Caco-2 (cell line): ENCODE data around the gene RGS6. TPM values are rescaled to one million over a fixed set of nuclear protein-coding genes. Genes with fewer than 3 reads are reported as not detected.

Experiments used
- BruUV-seq: library from RNA; stranded (reverse); fragments of 400-500 nt; replicated peaks from 2 replicates; lab custom pipeline; 2021; lab: Mats Ljungman, UMichigan
- CTCF ChIA-PET: fragments of 300-600 bp; sonication (Branson Sonifier 250); formaldehyde crosslinking; loops from one replicate; lab custom pipeline; 2022; ENCODE audit warnings: antibody characterized with exemption; lab: Charles Lee
- POLR2A ChIA-PET: fragments of 300-600 bp; sonication (Branson Sonifier 250); formaldehyde crosslinking; loops from one replicate; lab custom pipeline; 2022; ENCODE audit warnings: antibody characterized with exemption; lab: Charles Lee
- DNase-seq, 2 experiments: peaks; one replicate each; pipeline versions ENCODE4 v3.0.0 to v3.0.0-alpha.2; 2020 to 2022
- H3K27me3 ChIP-seq: replicated peaks from 2 replicates; pipeline ENCODE4 v1.6.0; 2011; ENCODE audit warnings: low read length; ENCODE audit not compliant: control insufficient read depth, insufficient read depth
- H3K36me3 ChIP-seq: 2 replicates; pipeline ENCODE4 v1.5.1; 2011; ENCODE audit warnings: low read length; ENCODE audit not compliant: control insufficient read depth, insufficient read depth
- H3K4me1 ChIP-seq: fragments of 250-450 bp; sonication (Bioruptor Pico); 2 replicates; pipeline ENCODE4 v1.5.1; 2020; ENCODE audit warnings: mild to moderate bottlenecking
- H3K4me3 ChIP-seq: 2 replicates; pipeline ENCODE4 v1.5.1; 2011; ENCODE audit warnings: low read depth, mild to moderate bottlenecking, control low read depth, low read length
- H3K9me3 ChIP-seq: fragments of 250-450 bp; sonication (Bioruptor Pico); 2 replicates; pipeline ENCODE4 v1.5.1; 2020; ENCODE audit warnings: mild to moderate bottlenecking, moderate library complexity
- H3K27ac Mint-ChIP-seq: one replicate; pipeline ENCODE4 v1.8.0; 2022; ENCODE audit warnings: mixed read lengths; ENCODE audit not compliant: unreplicated experiment
- H3K27me3 Mint-ChIP-seq: one replicate; pipeline ENCODE4 v1.8.0; 2022; ENCODE audit warnings: mixed read lengths; ENCODE audit not compliant: insufficient read depth, unreplicated experiment
- H3K36me3 Mint-ChIP-seq: one replicate; pipeline ENCODE4 v1.8.0; 2022; ENCODE audit warnings: mild to moderate bottlenecking, mixed read lengths; ENCODE audit not compliant: insufficient read depth, unreplicated experiment
- H3K4me1 Mint-ChIP-seq: one replicate; pipeline ENCODE4 v1.8.0; 2022; ENCODE audit warnings: low read depth, mixed read lengths; ENCODE audit not compliant: unreplicated experiment
- H3K4me3 Mint-ChIP-seq: one replicate; pipeline ENCODE4 v1.8.0; 2022; ENCODE audit warnings: mild to moderate bottlenecking, moderate library complexity, mixed read lengths; ENCODE audit not compliant: unreplicated experiment
- H3K9me3 Mint-ChIP-seq: one replicate; pipeline ENCODE4 v1.8.0; 2022; ENCODE audit warnings: mixed read lengths; ENCODE audit not compliant: unreplicated experiment
- intact Hi-C: fragments of 100-400 bp; cut with micrococcal nuclease; formaldehyde crosslinking; loops from one replicate; pipeline ENCODE4 v1.10.0; 2022; ENCODE audit not compliant: unreplicated experiment
- total RNA-seq: library from RNA; stranded (reverse); gene quantifications from 2 replicates; pipeline ENCODE4 v1.2.3, GENCODE V29; 2022
- TF ChIP-seq, protein P1 (sequence below), 2 experiments: fragments of 200-600 bp in 1 of 2; IDR thresholded peaks; 1 replicate in 1 of 2; 2 replicates in 1 of 2; pipeline versions ENCODE4 v1.5.1 to v1.8.0; 2011 to 2022; ENCODE audit warnings: antibody characterized with exemption in 1 of 2, control low read depth in 1 of 2, inconsistent platforms in 1 of 2, low read depth in 1 of 2, low read length in 1 of 2, mild to moderate bottlenecking in 1 of 2, moderate library complexity in 1 of 2; ENCODE audit not compliant: insufficient read depth in 1 of 2, severe bottlenecking in 1 of 2, unreplicated experiment in 1 of 2

The RGS6 gene
- total RNA-seq, 1 experiment from 2014 or later = not detected

DNA sequence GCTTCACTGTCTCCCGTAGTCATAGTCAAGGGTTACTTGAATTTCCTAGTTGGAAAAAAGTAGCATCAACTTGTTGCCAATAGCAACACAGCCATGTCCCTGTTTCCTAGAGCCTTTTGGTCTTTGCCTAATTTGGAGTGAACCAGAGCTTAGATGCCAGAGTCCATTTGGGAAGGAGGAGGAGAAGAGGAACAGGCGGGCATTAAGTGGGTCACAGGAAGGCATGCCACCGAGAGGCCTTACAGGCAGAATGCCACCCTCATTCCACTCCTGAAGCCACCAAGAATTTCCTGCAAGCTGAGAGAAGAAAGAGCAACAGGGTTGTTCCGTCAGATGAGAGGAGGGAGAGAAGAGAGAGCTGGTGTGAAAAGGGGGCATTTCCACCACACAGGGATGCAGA is 622.2 kb downstream of the RGS6 start:
- CTCF ChIA-PET = no interaction called here
- intact Hi-C loops = no loop called here

DNA sequence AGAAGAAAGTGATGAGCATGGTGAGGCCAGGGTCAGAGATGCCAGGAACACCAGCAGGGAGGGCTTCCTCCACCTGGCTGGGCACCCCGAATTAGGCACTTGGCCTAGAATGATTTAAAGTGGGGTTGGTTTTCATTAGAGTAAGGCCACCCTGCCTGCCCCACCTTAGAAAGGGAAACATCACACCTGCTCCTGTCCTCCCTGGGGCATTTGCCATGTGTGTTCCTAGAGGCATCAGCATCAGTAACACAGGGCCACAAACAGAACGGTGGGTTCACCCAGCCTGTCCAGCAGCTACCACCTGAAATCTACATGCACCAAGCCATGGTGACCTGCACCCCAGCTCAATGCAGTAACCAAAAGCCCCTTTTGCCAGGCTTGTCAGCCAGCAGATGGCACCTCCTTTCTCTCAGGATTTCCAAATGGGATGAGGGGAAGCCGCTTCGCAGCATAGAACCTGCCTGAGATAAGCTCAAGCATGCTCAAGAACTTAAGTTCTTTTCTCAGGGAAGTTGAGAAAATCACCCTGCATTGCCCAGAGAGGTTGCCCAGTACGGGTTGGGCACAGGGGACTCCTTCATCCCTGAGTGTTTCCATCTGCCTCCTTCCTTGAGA is 622.9 kb downstream of the RGS6 start:
- peaks cover 31% of the 10 kb centered on the region for H3K27me3 Mint-ChIP-seq
- no peaks in the 10 kb centered on the region for H3K36me3 Mint-ChIP-seq
- H3K9me3 Mint-ChIP-seq = no peaks in the 10 kb centered on the region
- DNase-seq = no peak
- TF ChIP-seq, protein P1, sequence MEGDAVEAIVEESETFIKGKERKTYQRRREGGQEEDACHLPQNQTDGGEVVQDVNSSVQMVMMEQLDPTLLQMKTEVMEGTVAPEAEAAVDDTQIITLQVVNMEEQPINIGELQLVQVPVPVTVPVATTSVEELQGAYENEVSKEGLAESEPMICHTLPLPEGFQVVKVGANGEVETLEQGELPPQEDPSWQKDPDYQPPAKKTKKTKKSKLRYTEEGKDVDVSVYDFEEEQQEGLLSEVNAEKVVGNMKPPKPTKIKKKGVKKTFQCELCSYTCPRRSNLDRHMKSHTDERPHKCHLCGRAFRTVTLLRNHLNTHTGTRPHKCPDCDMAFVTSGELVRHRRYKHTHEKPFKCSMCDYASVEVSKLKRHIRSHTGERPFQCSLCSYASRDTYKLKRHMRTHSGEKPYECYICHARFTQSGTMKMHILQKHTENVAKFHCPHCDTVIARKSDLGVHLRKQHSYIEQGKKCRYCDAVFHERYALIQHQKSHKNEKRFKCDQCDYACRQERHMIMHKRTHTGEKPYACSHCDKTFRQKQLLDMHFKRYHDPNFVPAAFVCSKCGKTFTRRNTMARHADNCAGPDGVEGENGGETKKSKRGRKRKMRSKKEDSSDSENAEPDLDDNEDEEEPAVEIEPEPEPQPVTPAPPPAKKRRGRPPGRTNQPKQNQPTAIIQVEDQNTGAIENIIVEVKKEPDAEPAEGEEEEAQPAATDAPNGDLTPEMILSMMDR (IDR thresholded peaks at IDR 0.05; ENCODE audit: insufficient read depth in 1 of 2, low read depth in 1 of 2, low read length in 1 of 2, severe bottlenecking in 1 of 2, unreplicated experiment in 1 of 2) = no peak
- CTCF ChIA-PET = interaction anchor here (0.6 kb wide), 1 partner anchor 350 kb away, joined by 3 read pairs; no protein-coding TSS in a partner anchor
- H3K4me3 Mint-ChIP-seq = no peak overlapping the region
- Histone ChIP-seq H3K9me3 (no peaks in the 10 kb centered on the region), H3K36me3 (no peaks in the 10 kb centered on the region), H3K27me3 (no peaks in the 10 kb centered on the region; the same call in 1 of the 2 replicates), H3K4me3 (no peak overlapping the region), H3K4me1 (no peaks in the 10 kb centered on the region)
- no TSS peak for BruUV-seq
- H3K27ac Mint-ChIP-seq = no peak overlapping the region
- POLR2A ChIA-PET = interaction anchor here (0.5 kb wide), 1 partner anchor 12 kb away, joined by 3 read pairs; no protein-coding TSS in a partner anchor
- H3K4me1 Mint-ChIP-seq = no peaks in the 10 kb centered on the region
- intact Hi-C loops = no loop called here

More for the DNA sequence above, 622.2 kb downstream of the RGS6 start:
- peaks cover 31% of the 10 kb centered on the region for H3K27me3 Mint-ChIP-seq
- H3K27ac Mint-ChIP-seq = no peak overlapping the region
- TF ChIP-seq, protein P1 (IDR thresholded peaks at IDR 0.05; ENCODE audit: insufficient read depth in 1 of 2, low read depth in 1 of 2, low read length in 1 of 2, severe bottlenecking in 1 of 2, unreplicated experiment in 1 of 2) = no peak
- Histone ChIP-seq H3K4me3 (no peak overlapping the region), H3K36me3 (no peaks in the 10 kb centered on the region), H3K9me3 (no peaks in the 10 kb centered on the region), H3K4me1 (no peaks in the 10 kb centered on the region), H3K27me3 (no peaks in the 10 kb centered on the region; the same call in 1 of the 2 replicates)
- H3K4me3 Mint-ChIP-seq = no peak overlapping the region
- BruUV-seq = no TSS peak
- POLR2A ChIA-PET = interaction anchor here (0.5 kb wide), 1 partner anchor 12 kb away, joined by 3 read pairs; no protein-coding TSS in a partner anchor
- no peaks in the 10 kb centered on the region for H3K9me3 Mint-ChIP-seq
- no peaks in the 10 kb centered on the region for H3K4me1 Mint-ChIP-seq
- H3K36me3 Mint-ChIP-seq = no peaks in the 10 kb centered on the region
- DNase-seq = no peak

- no peak overlapping the region for H3K27ac Mint-ChIP-seq
- CTCF ChIA-PET = interaction anchor here (0.6 kb wide), 1 partner anchor 349 kb away, joined by 3 read pairs; no protein-coding TSS in a partner anchor
- BruUV-seq = no TSS peak
- Histone ChIP-seq H3K4me1 (no peaks in the 10 kb centered on the region), H3K9me3 (no peaks in the 10 kb centered on the region), H3K36me3 (no peaks in the 10 kb centered on the region), H3K4me3 (no peak overlapping the region), H3K27me3 (no peaks in the 10 kb centered on the region; the same call in 1 of the 2 replicates)
- TF ChIP-seq, protein P1 (IDR thresholded peaks at IDR 0.05; ENCODE audit: insufficient read depth in 1 of 2, low read depth in 1 of 2, low read length in 1 of 2, severe bottlenecking in 1 of 2, unreplicated experiment in 1 of 2) = no peak
- H3K9me3 Mint-ChIP-seq = no peaks in the 10 kb centered on the region
- H3K4me1 Mint-ChIP-seq = no peaks in the 10 kb centered on the region
- no peak overlapping the region for H3K4me3 Mint-ChIP-seq
- no peak for DNase-seq
- POLR2A ChIA-PET = no interaction called here
- H3K27me3 Mint-ChIP-seq = peaks cover 32% of the 10 kb centered on the region
- no peaks in the 10 kb centered on the region for H3K36me3 Mint-ChIP-seq
- intact Hi-C loops = no loop called here
These were observed 623.4 kb downstream of the RGS6 start for GRCh38 chr14:72555609-72556000.
